T-cell (primary cell): ENCODE measurements around the gene CTNNA1. TPM values are rescaled to one million over a fixed set of nuclear protein-coding genes. Genes with fewer than 3 reads are reported as not detected.

ENCODE experiments used
- ATAC-seq, 4 experiments: fragments of 200-7000 bp in 3 of 4; fragments of 150-1000 bp in 1 of 4; cut with Tn5 transposase; replicated peaks in 1 of 4; 1 replicate in 3 of 4; 2 replicates in 1 of 4; pipeline ENCODE4 v1.10.0; 2021; ENCODE audit warnings: moderate library complexity in 3 of 4, mild to moderate bottlenecking in 2 of 4, moderate number of reproducible peaks in 1 of 4
- CTCF ChIA-PET, 2 donors: fragments of 300-600 bp; sonication (Branson Sonifier 250); formaldehyde crosslinking; loops; one replicate each; lab custom pipeline; 2022; ENCODE audit warnings: antibody characterized with exemption in 2 of 2; lab: Charles Lee
- POLR2A ChIA-PET, 2 donors: fragments of 300-600 bp; sonication (Branson Sonifier 250); formaldehyde crosslinking; loops; one replicate each; lab custom pipeline; 2022; ENCODE audit warnings: antibody characterized with exemption in 2 of 2; lab: Charles Lee
- DNase-seq, 35 experiments: peaks; one replicate each; pipeline versions ENCODE4 v3.0.0 to v3.0.0-alpha.2; 2013 to 2023
- H3K27ac ChIP-seq: one replicate; pipeline ENCODE4 v1.5.1; 2013; ENCODE audit warnings: low read length
- H3K27me3 ChIP-seq, 2 experiments: replicated peaks in 1 of 2; 1 replicate in 1 of 2; 2 replicates in 1 of 2; pipeline versions ENCODE4 v1.6.1 to v1.7.0; 2013; ENCODE audit warnings: low read length in 1 of 2, mixed read lengths in 1 of 2; ENCODE audit not compliant: control insufficient read depth in 2 of 2, insufficient read depth in 2 of 2; ENCODE audit errors: extremely low read depth in 1 of 2
- H3K36me3 ChIP-seq, 2 donors: 1 replicate in 1 of 2; 2 replicates in 1 of 2; pipeline versions ENCODE4 v1.6.1 to v1.7.0; 2013; ENCODE audit warnings: low read length in 1 of 2; ENCODE audit not compliant: control insufficient read depth in 2 of 2, insufficient read depth in 1 of 2; ENCODE audit errors: extremely low read depth in 1 of 2
- H3K4me1 ChIP-seq, 2 experiments: 1 replicate in 1 of 2; 2 replicates in 1 of 2; pipeline versions ENCODE4 v1.6.1 to v1.7.0; 2013; ENCODE audit warnings: low read length in 2 of 2, mixed read lengths in 1 of 2; ENCODE audit not compliant: insufficient read depth in 2 of 2, control insufficient read depth in 1 of 2; ENCODE audit errors: extremely low read depth in 1 of 2
- H3K4me3 ChIP-seq, 2 donors: 1 replicate in 1 of 2; 2 replicates in 1 of 2; pipeline versions ENCODE4 v1.5.1 to v1.7.0; 2013; ENCODE audit warnings: mild to moderate bottlenecking in 2 of 2, low read length in 1 of 2, moderate library complexity in 1 of 2; ENCODE audit not compliant: control insufficient read depth in 1 of 2; ENCODE audit errors: extremely low read depth in 1 of 2
- H3K9me3 ChIP-seq: 2 replicates; pipeline ENCODE4 v1.7.0; 2013
- H3K27ac Mint-ChIP-seq, 2 donors: one replicate each; pipeline ENCODE4 v1.8.0; 2020 to 2021; ENCODE audit warnings: mild to moderate bottlenecking in 2 of 2, mixed read lengths in 2 of 2
- H3K27me3 Mint-ChIP-seq, 2 donors: one replicate each; pipeline ENCODE4 v1.8.0; 2021 to 2022; ENCODE audit warnings: mixed read lengths in 2 of 2
- H3K36me3 Mint-ChIP-seq: one replicate; pipeline ENCODE4 v1.8.0; 2021; ENCODE audit warnings: mixed read lengths
- H3K4me1 Mint-ChIP-seq, 3 donors: one replicate each; pipeline ENCODE4 v1.8.0; 2020 to 2022; ENCODE audit warnings: mixed read lengths in 3 of 3, mild to moderate bottlenecking in 1 of 3
- H3K4me3 Mint-ChIP-seq, 3 donors: one replicate each; pipeline ENCODE4 v1.8.0; 2020 to 2022; ENCODE audit warnings: mild to moderate bottlenecking in 3 of 3, mixed read lengths in 3 of 3, moderate library complexity in 3 of 3
- H3K9me3 Mint-ChIP-seq, 3 donors: one replicate each; pipeline ENCODE4 v1.8.0; 2020 to 2022; ENCODE audit warnings: mixed read lengths in 3 of 3
- WGBS: methylation state at CpG from one replicate; pipeline ENCODE4 v1.1.5; 2013; ENCODE audit warnings: missing lambda C conversion rate; ENCODE audit not compliant: insufficient coverage; 5-methylcytosine and 5-hydroxymethylcytosine counted together
- total RNA-seq, 35 experiments: library from RNA in 6 of 35; stranded (reverse) in 6 of 35; fragments of 120-200 nt in 1 of 35; gene quantifications; one replicate each; pipeline versions ENCODE4 v1.2.1 to v1.2.4 and lab custom pipeline; 2013 to 2026

Gene CTNNA1
- total RNA-seq, 5 donors from 2014 or later (not counting 1 experiment from before 2014, with no cell fraction given): 13.5 to 33.3 (median 18.5) TPM

DNA sequence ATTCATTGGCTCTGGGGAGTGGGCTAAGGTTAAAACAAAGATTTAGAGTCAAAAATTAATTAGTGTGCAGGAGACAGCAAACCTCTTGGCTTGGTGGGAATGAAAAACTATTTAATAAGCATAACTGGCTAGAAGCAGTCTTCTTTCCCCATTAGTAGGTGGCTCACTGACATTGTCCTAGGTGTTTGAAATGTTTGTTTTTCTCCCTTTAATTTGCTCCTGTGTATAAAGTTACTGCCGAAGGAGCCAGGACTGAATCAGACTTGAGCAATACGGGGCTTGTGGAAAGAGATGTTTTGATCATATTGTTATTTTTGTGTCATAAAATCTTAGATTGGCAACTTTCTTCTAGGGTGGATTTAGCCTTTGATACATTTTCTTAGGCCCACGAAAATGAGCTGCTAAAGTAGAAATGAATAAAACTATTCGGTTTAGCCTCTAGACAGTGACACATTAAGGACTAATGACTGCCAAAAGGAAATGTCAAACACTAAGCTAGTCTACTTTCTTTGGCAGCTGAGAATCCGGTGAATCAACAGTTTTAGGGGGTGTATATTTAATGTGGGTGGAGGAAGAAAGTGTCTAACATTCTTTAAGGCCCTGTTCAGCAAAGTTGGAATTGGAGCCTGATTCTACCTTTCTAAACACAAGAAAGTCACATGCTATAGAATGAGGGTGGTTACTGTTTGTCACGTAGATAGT, 91.7 kb downstream of the CTNNA1 start:
- ATAC-seq (no peak), DNase-seq (no peak)
- H3K36me3 ChIP-seq: no peaks in the 10 kb centered on the region
- no peaks in the 10 kb centered on the region for H3K27me3 ChIP-seq
- 76% methylated on average over 2 of the region's 6 CpGs for WGBS
- H3K27ac ChIP-seq: no peak overlapping the region
- H3K9me3 ChIP-seq: no peaks in the 10 kb centered on the region
- H3K4me1 Mint-ChIP-seq: peaks cover 5 to 13% (median 8%) of the 10 kb centered on the region in 3 donors
- ChIA-PET CTCF (no interaction called here), POLR2A (interaction anchor here in 1 of 2 donors (0.6 kb wide), 2 partner anchors 88 to 353 kb away, joined by 3 to 5 read pairs; partner anchors contain the start of gene SIL1)
- H3K36me3 Mint-ChIP-seq: no peaks in the 10 kb centered on the region
- H3K27ac Mint-ChIP-seq: no peak overlapping the region
- H3K9me3 Mint-ChIP-seq: no peaks in the 10 kb centered on the region
- H3K4me1 ChIP-seq: no peaks in the 10 kb centered on the region
- H3K4me3 Mint-ChIP-seq: no peak overlapping the region
- no peaks in the 10 kb centered on the region for H3K27me3 Mint-ChIP-seq
- no peak overlapping the region for H3K4me3 ChIP-seq

DNA sequence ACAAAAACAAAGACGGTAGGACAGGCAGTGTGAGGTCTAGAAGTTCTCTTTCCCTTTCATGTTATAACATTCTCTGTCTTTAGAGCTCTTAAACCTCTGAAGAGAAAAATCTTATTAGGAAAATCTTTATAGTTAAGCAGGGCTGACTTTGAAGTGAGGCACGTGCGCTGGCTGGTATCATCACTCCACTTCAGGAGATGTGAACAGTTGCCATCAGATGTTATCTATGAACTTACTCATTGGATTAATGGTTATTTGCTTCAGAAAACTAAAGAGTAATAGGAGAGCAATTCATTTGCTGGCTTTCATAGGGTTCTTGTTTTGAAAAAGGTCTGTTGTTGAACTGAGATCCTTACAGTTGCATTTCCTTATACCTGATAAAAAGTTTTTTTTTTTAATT, 96.2 kb downstream of the CTNNA1 start:
- no peaks in the 10 kb centered on the region for H3K9me3 Mint-ChIP-seq
- H3K27me3 ChIP-seq: no peaks in the 10 kb centered on the region
- DNase-seq: no peak
- H3K36me3 ChIP-seq: no peaks in the 10 kb centered on the region
- peaks cover 0 to 11% of the 10 kb centered on the region in 2 experiments for H3K4me1 ChIP-seq
- H3K36me3 Mint-ChIP-seq: no peaks in the 10 kb centered on the region
- no peak overlapping the region for H3K4me3 ChIP-seq
- ATAC-seq: no peak
- CTCF ChIA-PET: no interaction called here
- POLR2A ChIA-PET: no interaction called here
- H3K4me3 Mint-ChIP-seq: no peak overlapping the region
- no CpG with 5 or more reads among the region's 3 CpGs for WGBS
- no peak overlapping the region for H3K27ac ChIP-seq
- no peaks in the 10 kb centered on the region for H3K9me3 ChIP-seq
- peaks cover 18 to 26% (median 22%) of the 10 kb centered on the region in 3 donors for H3K4me1 Mint-ChIP-seq
- H3K27me3 Mint-ChIP-seq: no peaks in the 10 kb centered on the region
- no peak overlapping the region for H3K27ac Mint-ChIP-seq

DNA sequence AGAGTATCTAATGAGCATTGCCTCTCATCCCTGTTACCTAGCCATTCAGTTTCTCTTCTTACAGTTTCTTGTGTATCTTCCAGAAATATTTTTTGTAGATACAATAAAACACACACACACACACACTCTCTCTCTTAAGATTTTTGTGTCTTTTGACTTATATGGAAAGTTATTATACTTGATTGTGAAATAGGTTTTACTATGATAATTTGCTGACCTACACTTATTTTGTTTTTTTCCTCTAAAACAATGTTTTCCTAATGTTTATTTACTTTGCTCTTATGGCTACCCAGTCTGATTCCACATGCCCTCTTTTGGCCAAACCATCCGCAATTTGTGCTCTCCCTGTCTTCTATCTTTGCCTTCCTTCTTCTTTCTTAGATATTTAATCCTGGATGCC, 96.7 kb downstream of the CTNNA1 start:
- Histone ChIP-seq H3K4me3 (no peak overlapping the region), H3K27me3 (no peaks in the 10 kb centered on the region), H3K9me3 (no peaks in the 10 kb centered on the region), H3K36me3 (no peaks in the 10 kb centered on the region), H3K4me1 (peaks cover 0 to 11% of the 10 kb centered on the region in 2 experiments), H3K27ac (no peak overlapping the region)
- no peak overlapping the region for H3K4me3 Mint-ChIP-seq
- ATAC-seq (no peak), DNase-seq (no peak)
- no peak overlapping the region for H3K27ac Mint-ChIP-seq
- H3K4me1 Mint-ChIP-seq: peaks cover 20 to 26% (median 25%) of the 10 kb centered on the region in 3 donors
- no peaks in the 10 kb centered on the region for H3K36me3 Mint-ChIP-seq
- ChIA-PET CTCF (no interaction called here), POLR2A (no interaction called here)
- WGBS: 92% methylated on average over 1 of the region's 1 CpG
- H3K27me3 Mint-ChIP-seq: no peaks in the 10 kb centered on the region
- no peaks in the 10 kb centered on the region for H3K9me3 Mint-ChIP-seq

DNA sequence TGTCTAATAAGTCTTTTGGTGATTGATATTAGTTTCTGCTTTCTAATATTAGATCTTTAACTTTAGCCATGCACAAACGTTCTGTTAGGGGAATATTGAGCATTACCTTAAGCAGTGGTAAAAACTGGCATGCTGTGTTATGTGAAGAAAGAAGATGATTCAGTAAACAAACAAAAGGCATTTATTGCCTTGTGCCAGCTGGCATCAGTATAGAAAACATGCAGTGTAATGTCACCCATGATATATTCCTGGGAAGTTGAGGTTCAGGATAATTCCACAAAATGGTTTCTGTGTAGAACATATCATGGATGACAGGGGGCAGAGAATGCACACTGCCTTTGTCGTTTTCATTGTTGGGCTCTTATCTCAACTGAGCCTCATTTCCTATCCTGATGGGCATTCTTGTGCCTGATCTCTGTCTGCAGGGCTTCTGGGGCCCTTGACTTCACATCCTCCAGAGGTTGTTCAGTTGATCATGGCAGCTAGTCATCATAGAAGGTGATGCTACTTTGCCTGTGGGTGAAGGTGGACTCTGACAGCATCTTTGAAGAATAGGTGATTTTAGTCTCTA, 97.7 kb downstream of the CTNNA1 start:
- Mint-ChIP-seq H3K4me1 (peaks cover 20 to 28% (median 26%) of the 10 kb centered on the region in 3 donors), H3K9me3 (no peaks in the 10 kb centered on the region), H3K27ac (no peak overlapping the region), H3K4me3 (no peak overlapping the region), H3K27me3 (no peaks in the 10 kb centered on the region), H3K36me3 (peaks cover 4% of the 10 kb centered on the region)
- no peak overlapping the region for H3K27ac ChIP-seq
- 68% methylated on average over 2 of the region's 2 CpGs for WGBS
- CTCF ChIA-PET: no interaction called here
- ATAC-seq: no peak
- no peaks in the 10 kb centered on the region for H3K27me3 ChIP-seq
- POLR2A ChIA-PET: no interaction called here
- no peak for DNase-seq
- no peaks in the 10 kb centered on the region for H3K9me3 ChIP-seq
- no peak overlapping the region for H3K4me3 ChIP-seq
- H3K4me1 ChIP-seq: peaks cover 0 to 11% of the 10 kb centered on the region in 2 experiments
- no peaks in the 10 kb centered on the region for H3K36me3 ChIP-seq

DNA sequence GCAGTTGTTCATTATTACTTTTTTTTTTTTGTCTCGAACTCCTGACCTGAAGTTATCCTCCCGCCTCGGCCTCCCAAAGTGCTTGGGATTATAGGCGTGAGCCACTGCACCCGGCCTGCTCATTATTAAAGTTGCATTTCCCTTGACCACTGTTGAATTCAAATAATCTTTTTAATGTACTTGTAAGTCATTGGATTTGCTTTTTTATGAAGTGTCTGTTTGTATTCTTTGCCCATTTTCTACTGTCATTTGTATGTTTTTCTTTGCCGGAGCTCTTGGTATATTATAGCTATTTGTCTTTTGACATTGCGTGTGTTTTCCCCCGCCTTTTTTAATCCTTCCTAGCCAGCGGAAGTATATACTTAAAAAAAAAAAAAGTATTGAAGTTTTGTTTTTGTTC, 99.9 kb downstream of the CTNNA1 start:
- WGBS: no CpG with 5 or more reads among the region's 9 CpGs
- Mint-ChIP-seq H3K27ac (peak overlapping the region in 1 of 2 donors; percentile 23), H3K27me3 (no peaks in the 10 kb centered on the region), H3K4me1 (peaks cover 20 to 28% (median 25%) of the 10 kb centered on the region in 3 donors), H3K36me3 (peaks cover 4% of the 10 kb centered on the region), H3K4me3 (peak overlapping the region in 2 of 3 donors; percentile 4 to 5), H3K9me3 (no peaks in the 10 kb centered on the region)
- no peaks in the 10 kb centered on the region for H3K9me3 ChIP-seq
- CTCF ChIA-PET: no interaction called here
- POLR2A ChIA-PET: no interaction called here
- ATAC-seq: no peak
- no peak overlapping the region for H3K27ac ChIP-seq
- H3K4me3 ChIP-seq: no peak overlapping the region
- no peaks in the 10 kb centered on the region for H3K27me3 ChIP-seq
- H3K4me1 ChIP-seq: peaks cover 0 to 11% of the 10 kb centered on the region in 2 experiments
- peak in 1 of 35 experiments; percentile 8 for DNase-seq
- H3K36me3 ChIP-seq: no peaks in the 10 kb centered on the region

DNA sequence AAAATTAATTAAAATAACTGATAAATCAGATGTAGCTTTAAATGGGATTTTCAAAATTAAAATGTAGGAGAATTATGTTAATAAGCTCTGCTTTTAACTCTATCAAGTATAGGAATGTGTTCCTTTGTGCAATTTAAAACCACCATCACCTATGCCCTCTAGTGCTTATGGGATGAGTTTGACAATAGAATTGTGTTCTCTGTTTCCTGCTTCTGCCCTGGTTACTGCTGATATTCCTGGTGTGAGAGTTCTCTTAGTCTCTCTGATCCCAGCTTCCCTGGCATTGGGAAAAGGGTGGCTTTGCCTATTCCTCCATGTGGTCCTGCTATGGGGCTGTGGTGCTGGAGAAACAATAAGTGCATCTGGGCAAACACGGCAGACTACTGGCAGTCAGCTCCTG, 113.8 kb downstream of the CTNNA1 start:
- Histone ChIP-seq H3K27me3 (no peaks in the 10 kb centered on the region), H3K27ac (no peak overlapping the region), H3K4me1 (peaks cover 0 to 2% of the 10 kb centered on the region in 2 experiments), H3K9me3 (no peaks in the 10 kb centered on the region), H3K36me3 (no peaks in the 10 kb centered on the region), H3K4me3 (no peak overlapping the region)
- POLR2A ChIA-PET: interaction anchor here in 1 of 2 donors (0.6 kb wide), 1 partner anchor 97 kb away, joined by 3 read pairs; no protein-coding TSS in a partner anchor
- 100% methylated on average over 1 of the region's 1 CpG for WGBS
- CTCF ChIA-PET: no interaction called here
- Mint-ChIP-seq H3K4me3 (no peak overlapping the region), H3K36me3 (peaks cover 15% of the 10 kb centered on the region), H3K4me1 (peaks cover 8 to 12% (median 9%) of the 10 kb centered on the region in 3 donors), H3K9me3 (peaks cover 0 to 13% (median 8%) of the 10 kb centered on the region in 3 donors), H3K27ac (no peak overlapping the region), H3K27me3 (peaks cover 7 to 13% of the 10 kb centered on the region in 2 donors)
- DNase-seq (no peak), ATAC-seq (no peak)
